HEK293T (cell line): ENCODE data around the gene FNDC3B.

Experiments used
- CTCF ChIA-PET: fragments of 350-600 bp; formaldehyde crosslinking; extraction: SDS; loops from one replicate; lab custom pipeline; 2021; ENCODE audit warnings: antibody characterized with exemption, inconsistent platforms; lab: Yijun Ruan, JAX
- POLR2A ChIA-PET: fragments of 350-600 bp; formaldehyde crosslinking; extraction: SDS; loops from one replicate; lab custom pipeline; 2020; ENCODE audit warnings: antibody characterized with exemption, inconsistent platforms; lab: Yijun Ruan, JAX
- DNase-seq: peaks from one replicate; pipeline ENCODE4 v3.0.0; 2012; ENCODE audit warnings: mixed read lengths; ENCODE audit errors: extremely low spot score
- ARNT ChIP-seq: fragments of 450-650 bp; IDR thresholded peaks from 2 replicates; pipeline ENCODE4 v1.6.1; 2017; ENCODE audit warnings: mild to moderate bottlenecking
- BHLHE40 ChIP-seq: fragments of 450-650 bp; IDR thresholded peaks from 2 replicates; pipeline ENCODE4 v1.6.1; 2016; ENCODE audit warnings: mild to moderate bottlenecking, moderate library complexity, borderline replicate concordance
- CTBP1 ChIP-seq: fragments of 450-650 bp; IDR thresholded peaks from 2 replicates; pipeline ENCODE4 v1.6.1; 2016; ENCODE audit warnings: borderline replicate concordance
- ELF4 ChIP-seq: fragments of 450-650 bp; IDR thresholded peaks from 2 replicates; pipeline ENCODE4 v1.6.1; 2017; ENCODE audit warnings: antibody characterized with exemption
- FOXA1 ChIP-seq: fragments of 450-650 bp; IDR thresholded peaks from 2 replicates; pipeline ENCODE4 v1.6.1; 2016; ENCODE audit warnings: mild to moderate bottlenecking
- FOXK2 ChIP-seq: fragments of 450-650 bp; IDR thresholded peaks from 2 replicates; pipeline ENCODE4 v1.6.1; 2016; ENCODE audit warnings: mild to moderate bottlenecking
- FOXM1 ChIP-seq: fragments of 450-650 bp; IDR thresholded peaks from 2 replicates; pipeline ENCODE4 v1.6.1; 2017; ENCODE audit warnings: mild to moderate bottlenecking, borderline replicate concordance
- HDGF ChIP-seq: fragments of 450-650 bp; IDR thresholded peaks from 2 replicates; pipeline ENCODE4 v1.6.1; 2017; ENCODE audit warnings: antibody characterized with exemption, borderline replicate concordance
- L3MBTL2 ChIP-seq: fragments of 450-650 bp; conservative IDR thresholded peaks from 2 replicates; pipeline ENCODE4 v1.6.1; 2016; ENCODE audit warnings: mild to moderate bottlenecking
- LEF1 ChIP-seq: fragments of 450-650 bp; IDR thresholded peaks from 2 replicates; pipeline ENCODE4 v1.6.1; 2017; ENCODE audit warnings: mild to moderate bottlenecking, borderline replicate concordance
- NFRKB ChIP-seq: fragments of 450-650 bp; IDR thresholded peaks from 2 replicates; pipeline ENCODE4 v1.6.1; 2016; ENCODE audit warnings: mild to moderate bottlenecking, moderate library complexity
- SP1 ChIP-seq: fragments of 450-650 bp; IDR thresholded peaks from 2 replicates; pipeline ENCODE4 v1.6.1; 2017
- SUZ12 ChIP-seq: fragments of 450-650 bp; IDR thresholded peaks from 2 replicates; pipeline ENCODE4 v1.6.1; 2016; ENCODE audit warnings: mild to moderate bottlenecking
- TARDBP ChIP-seq: fragments of 450-650 bp; IDR thresholded peaks from 2 replicates; pipeline ENCODE4 v1.6.1; 2016
- ZNF384 ChIP-seq: fragments of 450-650 bp; IDR thresholded peaks from 2 replicates; pipeline ENCODE4 v1.6.1; 2016
- TF ChIP-seq, protein P1 (sequence below): fragments of 450-650 bp; IDR thresholded peaks from 2 replicates; pipeline ENCODE4 v1.6.1; 2016

Gene FNDC3B

GRCh38 chr3:172034786-172035685 lies 4.3 kb upstream of the FNDC3B start:
- DNase-seq, result peak; percentile 51
- TF ChIP-seq, protein P1, sequence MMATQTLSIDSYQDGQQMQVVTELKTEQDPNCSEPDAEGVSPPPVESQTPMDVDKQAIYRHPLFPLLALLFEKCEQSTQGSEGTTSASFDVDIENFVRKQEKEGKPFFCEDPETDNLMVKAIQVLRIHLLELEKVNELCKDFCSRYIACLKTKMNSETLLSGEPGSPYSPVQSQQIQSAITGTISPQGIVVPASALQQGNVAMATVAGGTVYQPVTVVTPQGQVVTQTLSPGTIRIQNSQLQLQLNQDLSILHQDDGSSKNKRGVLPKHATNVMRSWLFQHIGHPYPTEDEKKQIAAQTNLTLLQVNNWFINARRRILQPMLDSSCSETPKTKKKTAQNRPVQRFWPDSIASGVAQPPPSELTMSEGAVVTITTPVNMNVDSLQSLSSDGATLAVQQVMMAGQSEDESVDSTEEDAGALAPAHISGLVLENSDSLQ, result peak; percentile 87
- TF ChIP-seq ELF4, result no peak
- POLR2A ChIA-PET, result no interaction called here
- CTCF ChIA-PET, result interaction anchor here (0.5 to 1.0 kb wide), 3 partner anchors 10 to 307 kb away, joined by 3 to 9 read pairs (median 5); no protein-coding TSS in a partner anchor

GRCh38 chr3:172036541-172037215 lies 2.7 kb upstream of the FNDC3B start:
- TF ChIP-seq BHLHE40, result no peak
- no peak for TF ChIP-seq TARDBP
- no peak for TF ChIP-seq ZNF384
- no peak for TF ChIP-seq NFRKB
- TF ChIP-seq FOXA1, result no peak
- TF ChIP-seq FOXK2, result no peak
- no peak for TF ChIP-seq CTBP1
- no peak for TF ChIP-seq LEF1
- no peak for TF ChIP-seq ARNT
- CTCF ChIA-PET, result interaction anchor here (0.8 kb wide), 1 partner anchor 306 kb away, joined by 3 read pairs; no protein-coding TSS in a partner anchor
- DNase-seq, result no peak
- POLR2A ChIA-PET, result no interaction called here

- ChIA-PET POLR2A (interaction anchor here (1.0 kb wide), 1 partner anchor 72 kb away, joined by 3 read pairs; no protein-coding TSS in a partner anchor), CTCF (interaction anchor here (1.0 kb wide), 1 partner anchor 211 kb away, joined by 3 read pairs; no protein-coding TSS in a partner anchor)
- TF ChIP-seq, protein P1, result peak; percentile 10; the same call in 1 of the 2 replicates
- TF ChIP-seq ZNF384 (peak; percentile 65; the same call in 1 of the 2 replicates), HDGF (no peak)
- no peak for DNase-seq
These were observed 461 bp upstream of the FNDC3B start for GRCh38 chr3:172038798-172039435.

- ChIA-PET CTCF (interaction anchor here (1.0 kb wide), 1 partner anchor 162 kb away, joined by 4 read pairs; no protein-coding TSS in a partner anchor), POLR2A (interaction anchor here (0.7 to 1.6 kb wide), 4 partner anchors 11 to 99 kb away, joined by 3 to 4 read pairs (median 3); no protein-coding TSS in a partner anchor)
- DNase-seq, result peak; percentile 67
- TF ChIP-seq ZNF384 (no peak), ELF4 (no peak), L3MBTL2 (peak; percentile 80), HDGF (no peak), FOXM1 (peak; percentile 87), TARDBP (no peak), SUZ12 (no peak), LEF1 (0 out of 2 replicates have a peak, but pooled peaks have one; percentile 55), FOXK2 (no peak), CTBP1 (no peak), FOXA1 (no peak), SP1 (no peak)
- TF ChIP-seq, protein P1, result peak; percentile 42
These were observed 951 bp downstream of the FNDC3B start for GRCh38 chr3:172040078-172040980.
